HepG2 (cell line): Measurements from ENCODE around the gene PLA2G4C. TPM values are rescaled to one million over a fixed set of nuclear protein-coding genes. Genes with fewer than 3 reads are reported as not detected.
"Not testable (repeated sequence)": the region's sequence is repeated elsewhere in the genome, so short reads cannot be mapped to it uniquely, and the experiment has no call there.

Experiments used
- ATAC-seq: fragments of 200-7000 bp; cut with Tn5 transposase; 3 replicates; pipeline ENCODE4 v1.9.1; 2020; ENCODE audit warnings: mild to moderate bottlenecking, moderate library complexity
- BruUV-seq: library from RNA; stranded (reverse); fragments of 400-500 nt; replicated peaks from 2 replicates; lab custom pipeline; 2021; lab: Mats Ljungman, UMichigan
- CTCF ChIA-PET: fragments of 300-600 bp; formaldehyde crosslinking; extraction: SDS; loops from one replicate; lab custom pipeline; 2021; ENCODE audit warnings: low total read pairs, inconsistent platforms, low intra/inter-chr PET ratio; lab: Yijun Ruan, JAX
- POLR2A ChIA-PET: fragments of 350-600 bp; sonication (Branson Sonifier 250); formaldehyde crosslinking; loops from one replicate; lab custom pipeline; 2020; ENCODE audit warnings: antibody characterized with exemption, inconsistent platforms; lab: Yijun Ruan, JAX
- DNase-seq: peaks from one replicate; pipeline ENCODE4 v3.0.0-alpha.2; 2015; ENCODE audit warnings: low spot score
- FAIRE-seq: peaks from 3 replicates; lab custom pipeline; 2011; peaks lifted over from hg19 to GRCh38; lab: Jason Lieb, UNC
- H2AFZ ChIP-seq: one replicate; pipeline ENCODE4 v1.6.1; 2011; ENCODE audit warnings: low read length, inconsistent platforms
- H3K27ac ChIP-seq: fragments of 300-600 bp; 3 replicates; pipeline ENCODE4 v1.8.0; 2011; ENCODE audit warnings: mixed run types, mild to moderate bottlenecking, mixed read lengths, low read length, inconsistent platforms; ENCODE audit not compliant: insufficient read depth; ENCODE audit errors: extremely low read length
- H3K27me3 ChIP-seq, 2 experiments: fragments of 200-600 bp in 1 of 2; 2 replicates in 1 of 2; 3 replicates in 1 of 2; pipeline versions ENCODE4 v1.6.0 to v1.8.0; 2011; ENCODE audit warnings: low read length in 2 of 2, mild to moderate bottlenecking in 2 of 2, moderate library complexity in 2 of 2, inconsistent platforms in 1 of 2; ENCODE audit not compliant: insufficient read depth in 2 of 2, control insufficient read depth in 1 of 2
- H3K36me3 ChIP-seq, 2 experiments: fragments of 200-600 bp in 1 of 2; replicated peaks in 1 of 2; 2 replicates in 1 of 2; 3 replicates in 1 of 2; pipeline versions ENCODE4 v1.5.1 to v1.8.0; 2011; ENCODE audit warnings: low read length in 2 of 2, inconsistent platforms in 1 of 2; ENCODE audit not compliant: insufficient read depth in 2 of 2, control insufficient read depth in 1 of 2
- H3K4me1 ChIP-seq: 2 replicates; pipeline ENCODE4 v1.5.1; 2012; ENCODE audit warnings: low read length, inconsistent platforms; ENCODE audit not compliant: insufficient read depth
- H3K4me2 ChIP-seq: 2 replicates; pipeline ENCODE4 v1.6.0; 2011; ENCODE audit warnings: low read depth, low read length, inconsistent platforms
- H3K4me3 ChIP-seq, 3 experiments: fragments of 200-600 bp in 1 of 3; sonication (generic), shearing (Covaris generic) in 1 of 3; replicated peaks in 1 of 3; 2 replicates each; pipeline ENCODE4 v1.5.1; 2011 to 2016; ENCODE audit warnings: low read length in 3 of 3, inconsistent platforms in 2 of 3, low read depth in 2 of 3, mild to moderate bottlenecking in 2 of 3, control low read depth in 1 of 3, mixed read lengths in 1 of 3; ENCODE audit not compliant: insufficient read depth in 1 of 3
- H3K79me2 ChIP-seq: one replicate; pipeline ENCODE4 v1.6.1; 2011; ENCODE audit warnings: low read length, inconsistent platforms; ENCODE audit not compliant: insufficient read depth
- H3K9ac ChIP-seq: 2 replicates; pipeline ENCODE4 v1.6.0; 2011; ENCODE audit warnings: mild to moderate bottlenecking, low read depth, low read length, inconsistent platforms; ENCODE audit not compliant: insufficient read depth
- H3K9me3 ChIP-seq: 2 replicates; pipeline ENCODE4 v1.5.1; 2012; ENCODE audit warnings: mild to moderate bottlenecking, low read length
- H4K20me1 ChIP-seq: 2 replicates; pipeline ENCODE4 v1.6.0; 2011; ENCODE audit warnings: inconsistent platforms, mild to moderate bottlenecking, low read length, moderate library complexity; ENCODE audit not compliant: insufficient read depth
- CERS6 ChIP-seq: sonication (generic); formaldehyde crosslinking; IDR thresholded peaks from 2 replicates; pipeline ENCODE4 v1.5.0; 2020; ENCODE audit warnings: missing genetic modification reagents
- EZH2 ChIP-seq: conservative IDR thresholded peaks from 2 replicates; pipeline ENCODE4 v1.6.1; 2012; ENCODE audit warnings: mild to moderate bottlenecking, low read depth, low read length, moderate library complexity
- FOXA3 ChIP-seq: IDR thresholded peaks from 2 replicates; pipeline ENCODE4 v1.6.1; 2016; ENCODE audit warnings: missing genetic modification reagents, missing compliant biosample characterization
- NFKB2 ChIP-seq: sonication (generic); formaldehyde crosslinking; IDR thresholded peaks from 2 replicates; pipeline ENCODE4 v1.4.0; 2020; ENCODE audit warnings: missing genetic modification reagents, borderline replicate concordance
- NFKBIZ ChIP-seq: IDR thresholded peaks from 2 replicates; pipeline ENCODE4 v1.6.1; 2018; ENCODE audit warnings: missing genetic modification reagents, missing compliant biosample characterization
- SMAD1 ChIP-seq: sonication (generic); formaldehyde crosslinking; IDR thresholded peaks from 2 replicates; pipeline ENCODE4 v1.4.0; 2020; ENCODE audit warnings: missing genetic modification reagents, low read depth, mild to moderate bottlenecking, borderline replicate concordance
- ZNF143 ChIP-seq: sonication (generic); formaldehyde crosslinking; IDR thresholded peaks from 2 replicates; pipeline ENCODE4 v1.4.0; 2020; ENCODE audit warnings: missing genetic modification reagents
- ZNF274 ChIP-seq: sonication (generic); formaldehyde crosslinking; IDR thresholded peaks from 2 replicates; pipeline ENCODE4 v1.5.1; 2020; ENCODE audit warnings: mild to moderate bottlenecking, missing genetic modification reagents
- ZNF282 ChIP-seq: fragments of 450-650 bp; IDR thresholded peaks from 2 replicates; pipeline ENCODE4 v1.6.1; 2018; ENCODE audit not compliant: partially characterized antibody
- ZNF687 ChIP-seq: sonication (generic); formaldehyde crosslinking; IDR thresholded peaks from 2 replicates; pipeline ENCODE4 v1.5.1; 2020; ENCODE audit warnings: mild to moderate bottlenecking, missing genetic modification reagents, moderate library complexity
- ZNF776 ChIP-seq: sonication (generic); formaldehyde crosslinking; IDR thresholded peaks from 2 replicates; pipeline ENCODE4 v1.4.0; 2020; ENCODE audit warnings: mild to moderate bottlenecking, missing genetic modification reagents
- ZNF841 ChIP-seq: sonication (generic); formaldehyde crosslinking; IDR thresholded peaks from 2 replicates; pipeline ENCODE4 v1.8.1; 2023; ENCODE audit warnings: missing genetic modification reagents, borderline replicate concordance
- WGBS: methylation state at CpG from one replicate; pipeline ENCODE4 v1.1.6; 2017; ENCODE audit warnings: low lambda C conversion rate; 5-methylcytosine and 5-hydroxymethylcytosine counted together
- in situ Hi-C: cut with HindIII; loops from 2 replicates; pipeline ENCODE4 v1.10.0; 2017; ENCODE audit warnings: low pct_unique_long_range_greater_than_20kb; ENCODE audit not compliant: extremely low pct_ligation_motif_present
- intact Hi-C: fragments of 100-400 bp; cut with micrococcal nuclease; formaldehyde crosslinking; loops from one replicate; pipeline ENCODE4 v1.10.0; 2022; ENCODE audit not compliant: unreplicated experiment
- polyA plus RNA-seq, 8 experiments: library from polyadenylated mRNA; depleted of rRNA in 3 of 8; stranded (reverse) in 7 of 8; unstranded in 1 of 8; fragments of >200 nt; fragmentation: Illumina TruSeq in 4 of 8; extraction: Trizol in 4 of 8; gene quantifications; 2 replicates each; pipeline versions ENCODE4 v1.2.1 to v1.2.3, GENCODE V29; 2011 to 2016; ENCODE audit warnings: low read depth in 4 of 8, missing spikeins in 1 of 8, mixed read lengths in 1 of 8; ENCODE audit not compliant: insufficient read depth in 1 of 8
- total RNA-seq, 5 experiments: library from RNA; depleted of rRNA; stranded (reverse); fragments of >200 nt; fragmentation: Illumina TruSeq; extraction: Trizol; gene quantifications; 2 replicates each; pipeline ENCODE4 v1.2.3, GENCODE V29; 2016; ENCODE audit warnings: low read depth in 1 of 5

The PLA2G4C gene
- total and polyA plus RNA-seq, 2 of the 13 experiments (the other 11 are each of a cell fraction or from before 2014, with no cell fraction given): 1.6 to 1.7 TPM

- intact Hi-C loops, H3K9ac ChIP-seq, H2AFZ ChIP-seq, H3K27me3 ChIP-seq, H3K36me3 ChIP-seq, CTCF ChIA-PET, H3K4me1 ChIP-seq, H3K27ac ChIP-seq, BruUV-seq, DNase-seq, POLR2A ChIA-PET, FAIRE-seq, in situ Hi-C loops, H3K79me2 ChIP-seq, ATAC-seq, H4K20me1 ChIP-seq, H3K4me2 ChIP-seq, H3K4me3 ChIP-seq, H3K9me3 ChIP-seq: not testable (repeated sequence)
- 66% methylated on average over 3 of the region's 3 CpGs for WGBS
Observed at GRCh38 chr19:48070177-48070769, 40.3 kb downstream of the PLA2G4C start.

GRCh38 chr19:48069435-48069834, 41.2 kb downstream of the PLA2G4C start:
- no peaks in the 10 kb centered on the region for H3K4me1 ChIP-seq
- H3K9me3 ChIP-seq: no peaks in the 10 kb centered on the region
- no peak for ATAC-seq
- POLR2A ChIA-PET: no interaction called here
- H3K36me3 ChIP-seq: no peaks in the 10 kb centered on the region
- H3K79me2 ChIP-seq: no peaks in the 10 kb centered on the region
- no TSS peak for BruUV-seq
- in situ Hi-C loops: no loop called here
- no peak overlapping the region for H2AFZ ChIP-seq
- intact Hi-C loops: no loop called here
- no peak overlapping the region for H3K9ac ChIP-seq
- H3K27me3 ChIP-seq: no peaks in the 10 kb centered on the region
- no peak for FAIRE-seq
- H3K4me2 ChIP-seq: no peak overlapping the region
- no peaks in the 10 kb centered on the region for H4K20me1 ChIP-seq
- no peak overlapping the region for H3K27ac ChIP-seq
- DNase-seq: no peak
- WGBS: 46% methylated on average over 2 of the region's 2 CpGs
- no peak overlapping the region for H3K4me3 ChIP-seq
- CTCF ChIA-PET: no interaction called here
- TF ChIP-seq ZNF841 (CRISPR knock-in tag) (no peak), ZNF274 (CRISPR knock-in tag) (no peak), ZNF282 (no peak), NFKBIZ (CRISPR knock-in tag) (no peak), NFKB2 (CRISPR knock-in tag) (no peak), SMAD1 (CRISPR knock-in tag) (no peak), ZNF687 (CRISPR knock-in tag) (no peak), ZNF776 (no peak), FOXA3 (CRISPR knock-in tag) (no peak), EZH2 (no peak), CERS6 (CRISPR knock-in tag) (no peak), ZNF143 (no peak)
